H9 (cell line): Measurements from ENCODE around the gene PRLH. TPM values are rescaled to one million over a fixed set of nuclear protein-coding genes. Genes with fewer than 3 reads are reported as not detected.

Source experiments
- DNase-seq: peaks from one replicate; pipeline ENCODE4 v3.0.0-alpha.2; 2017
- H2AFZ ChIP-seq: one replicate; pipeline ENCODE4 v1.6.1; 2013; ENCODE audit warnings: mild to moderate bottlenecking, low read length, control low read depth, moderate library complexity
- H2AK5ac ChIP-seq: 2 replicates; pipeline ENCODE4 v1.6.1; 2013; ENCODE audit warnings: low read length, control low read depth, mixed read lengths; ENCODE audit not compliant: insufficient read length
- H2BK120ac ChIP-seq: one replicate; pipeline ENCODE4 v1.6.1; 2013; ENCODE audit warnings: low read depth, mild to moderate bottlenecking, low read length, control low read depth, inconsistent platforms; ENCODE audit not compliant: poor library complexity, severe bottlenecking
- H2BK12ac ChIP-seq: 2 replicates; pipeline ENCODE4 v1.6.1; 2013; ENCODE audit warnings: low read length, control low read depth, mixed read lengths, low read depth; ENCODE audit not compliant: insufficient read length
- H2BK15ac ChIP-seq: 2 replicates; pipeline ENCODE4 v1.6.1; 2013; ENCODE audit warnings: low read depth, low read length, control low read depth
- H2BK20ac ChIP-seq: one replicate; pipeline ENCODE4 v1.6.1; 2013; ENCODE audit warnings: low read depth, mild to moderate bottlenecking, low read length, control low read depth, inconsistent platforms; ENCODE audit not compliant: poor library complexity, severe bottlenecking
- H2BK5ac ChIP-seq: 2 replicates; pipeline ENCODE4 v1.6.1; 2013; ENCODE audit warnings: low read length, control low read depth, mixed read lengths; ENCODE audit not compliant: insufficient read length
- H3K14ac ChIP-seq: 2 replicates; pipeline ENCODE4 v1.6.1; 2013; ENCODE audit warnings: low read length, control low read depth; ENCODE audit not compliant: insufficient read depth
- H3K18ac ChIP-seq: 2 replicates; pipeline ENCODE4 v1.6.1; 2013; ENCODE audit warnings: low read depth, mild to moderate bottlenecking, mixed read lengths, low read length, control low read depth; ENCODE audit not compliant: insufficient read length
- H3K23ac ChIP-seq: 2 replicates; pipeline ENCODE4 v1.6.1; 2013; ENCODE audit warnings: low read length, control low read depth, mixed read lengths, low read depth; ENCODE audit not compliant: insufficient read length
- H3K23me2 ChIP-seq: 2 replicates; pipeline ENCODE4 v1.6.1; 2013; ENCODE audit warnings: low read depth, mild to moderate bottlenecking, mixed read lengths, low read length, control low read depth; ENCODE audit not compliant: insufficient read length, poor library complexity, severe bottlenecking
- H3K27ac ChIP-seq: 2 replicates; pipeline ENCODE4 v1.5.1; 2013; ENCODE audit warnings: low read length, control low read depth, mixed read lengths, low read depth; ENCODE audit not compliant: insufficient read length
- H3K27me3 ChIP-seq: 2 replicates; pipeline ENCODE4 v1.6.1; 2013; ENCODE audit warnings: low read length, control low read depth, inconsistent platforms; ENCODE audit not compliant: insufficient read depth
- H3K4ac ChIP-seq: 2 replicates; pipeline ENCODE4 v1.6.1; 2013; ENCODE audit warnings: low read depth, mild to moderate bottlenecking, control low read depth, inconsistent platforms, low read length, moderate library complexity
- H3K4me1 ChIP-seq: 2 replicates; pipeline ENCODE4 v1.6.1; 2013; ENCODE audit warnings: low read length, control low read depth, inconsistent platforms; ENCODE audit not compliant: insufficient read depth
- H3K4me2 ChIP-seq: 2 replicates; pipeline ENCODE4 v1.6.1; 2013; ENCODE audit warnings: low read length, control low read depth, mixed read lengths; ENCODE audit not compliant: insufficient read length, insufficient read depth
- H3K56ac ChIP-seq: 2 replicates; pipeline ENCODE4 v1.6.1; 2013; ENCODE audit warnings: low read depth, mild to moderate bottlenecking, mixed read lengths, low read length, control low read depth; ENCODE audit not compliant: insufficient read length
- H3K79me1 ChIP-seq: 2 replicates; pipeline ENCODE4 v1.6.1; 2013; ENCODE audit warnings: low read depth, mild to moderate bottlenecking, moderate library complexity, low read length, control low read depth, inconsistent platforms; ENCODE audit not compliant: insufficient read depth, poor library complexity, severe bottlenecking
- H3K79me2 ChIP-seq: 2 replicates; pipeline ENCODE4 v1.6.1; 2013; ENCODE audit warnings: low read length, control low read depth, inconsistent platforms; ENCODE audit not compliant: insufficient read depth
- H3K9ac ChIP-seq: 2 replicates; pipeline ENCODE4 v1.6.1; 2013; ENCODE audit warnings: low read length, control low read depth, mixed read lengths; ENCODE audit not compliant: insufficient read length; ENCODE audit errors: extremely low read depth
- H3K9me3 ChIP-seq: one replicate; pipeline ENCODE4 v1.6.1; 2013; ENCODE audit warnings: low read depth, low read length, inconsistent platforms; ENCODE audit not compliant: control insufficient read depth
- H3T11ph ChIP-seq: one replicate; pipeline ENCODE4 v1.6.1; 2013; ENCODE audit warnings: mild to moderate bottlenecking, low read length, control low read depth, inconsistent platforms
- H4K20me1 ChIP-seq: one replicate; pipeline ENCODE4 v1.6.1; 2013; ENCODE audit not compliant: control insufficient read depth, insufficient read length, insufficient read depth
- H4K5ac ChIP-seq: 2 replicates; pipeline ENCODE4 v1.6.1; 2013; ENCODE audit warnings: low read depth, mild to moderate bottlenecking, mixed read lengths, low read length, control low read depth; ENCODE audit not compliant: insufficient read length
- H4K8ac ChIP-seq: replicated peaks from 2 replicates; pipeline ENCODE4 v1.6.1; 2013; ENCODE audit warnings: low read length, control low read depth, mixed read lengths, low read depth; ENCODE audit not compliant: insufficient read length
- H4K91ac ChIP-seq: 2 replicates; pipeline ENCODE4 v1.6.1; 2013; ENCODE audit warnings: low read depth, mild to moderate bottlenecking, moderate library complexity, mixed read lengths, low read length, control low read depth; ENCODE audit not compliant: insufficient read length
- H3K27ac Mint-ChIP-seq, 3 experiments: 2 replicates in 2 of 3; 3 replicates in 1 of 3; pipeline ENCODE4 v1.8.0; 2020 to 2021; ENCODE audit warnings: mixed read lengths in 3 of 3, mild to moderate bottlenecking in 1 of 3, moderate library complexity in 1 of 3
- H3K27me3 Mint-ChIP-seq: 2 replicates; pipeline ENCODE4 v1.8.0; 2021; ENCODE audit warnings: low read depth, mild to moderate bottlenecking, moderate library complexity, mixed read lengths
- H3K36me3 Mint-ChIP-seq, 3 experiments: 2 replicates in 2 of 3; 3 replicates in 1 of 3; pipeline ENCODE4 v1.8.0; 2020 to 2021; ENCODE audit warnings: low read depth in 3 of 3, mixed read lengths in 3 of 3; ENCODE audit not compliant: insufficient read depth in 1 of 3
- H3K4me1 Mint-ChIP-seq, 2 experiments: 2 replicates each; pipeline ENCODE4 v1.8.0; 2020; ENCODE audit warnings: mixed read lengths in 2 of 2
- H3K4me3 Mint-ChIP-seq, 2 experiments: 2 replicates in 1 of 2; 3 replicates in 1 of 2; pipeline ENCODE4 v1.8.0; 2020 to 2021; ENCODE audit warnings: mild to moderate bottlenecking in 2 of 2, mixed read lengths in 2 of 2, moderate library complexity in 1 of 2
- H3K9me3 Mint-ChIP-seq, 2 experiments: 2 replicates in 1 of 2; 3 replicates in 1 of 2; pipeline ENCODE4 v1.8.0; 2020; ENCODE audit warnings: mild to moderate bottlenecking in 2 of 2, mixed read lengths in 2 of 2, moderate library complexity in 1 of 2
- CTCF ChIP-seq: fragments of 200-600 bp; sonication (generic); conservative IDR thresholded peaks from 3 replicates; pipeline ENCODE4 v1.8.0; 2021; ENCODE audit warnings: antibody characterized with exemption, mild to moderate bottlenecking
- WGBS: extraction: QIAGEN DNeasy Blood & Tissue Kit; methylation state at CpG from one replicate; pipeline ENCODE4 v1.1.7; 2013; ENCODE audit warnings: missing lambda C conversion rate, low lambda C conversion rate, mixed read lengths; ENCODE audit not compliant: insufficient read length; ENCODE audit errors: extremely low coverage; 5-methylcytosine and 5-hydroxymethylcytosine counted together
- total RNA-seq: library from RNA; stranded (reverse); gene quantifications from 2 replicates; pipeline ENCODE4 v1.2.1, GENCODE V29; 2021

PRLH gene
- total RNA-seq, 1 experiment from 2014 or later = not detected

DNA sequence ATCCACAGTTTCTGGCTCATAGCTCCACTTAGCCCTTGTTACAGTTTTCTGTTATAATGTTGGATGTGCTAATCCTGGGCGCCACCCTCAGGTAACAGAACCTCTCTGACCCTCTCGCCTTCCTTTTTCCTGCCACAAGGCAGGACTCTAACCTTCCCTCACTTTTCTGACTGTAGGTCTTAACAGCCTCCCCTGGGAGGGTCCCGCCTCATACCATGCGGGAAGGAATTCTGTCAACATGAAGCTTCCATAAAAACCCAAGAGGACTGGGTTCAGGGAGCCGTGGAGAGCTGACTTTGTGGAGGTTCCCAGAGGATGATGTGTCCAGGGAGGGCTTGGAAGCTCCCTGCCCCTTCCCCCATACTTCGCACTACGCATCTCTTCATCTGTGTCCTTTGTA is 36.0 kb downstream of the PRLH start:
- H4K20me1 ChIP-seq = no peaks in the 10 kb centered on the region
- peaks cover 15% of the 10 kb centered on the region for H3K27me3 Mint-ChIP-seq
- H3K79me2 ChIP-seq = no peaks in the 10 kb centered on the region
- no peaks in the 10 kb centered on the region for H3K27me3 ChIP-seq
- H3K18ac ChIP-seq = no peak overlapping the region
- H3K4me1 ChIP-seq = peaks cover 5% of the 10 kb centered on the region; the same call in 1 of the 2 replicates
- no peak overlapping the region for H2BK5ac ChIP-seq
- peaks cover 13 to 19% (median 14%) of the 10 kb centered on the region in 3 experiments for H3K36me3 Mint-ChIP-seq
- H4K5ac ChIP-seq = no peak overlapping the region
- no peak overlapping the region for H2BK12ac ChIP-seq
- no peak; the same call in 2 of the 3 replicates for TF ChIP-seq CTCF
- no peak overlapping the region for H2BK120ac ChIP-seq
- no peak overlapping the region for H3T11ph ChIP-seq
- H4K91ac ChIP-seq = no peak overlapping the region
- no peak overlapping the region for H4K8ac ChIP-seq
- no peak overlapping the region for H3K56ac ChIP-seq
- H3K27ac Mint-ChIP-seq = peak overlapping the region in 1 of 3 experiments; percentile 63; a peak in 2 of 7 replicates
- no peak overlapping the region for H3K23ac ChIP-seq
- no peaks in the 10 kb centered on the region for H3K79me1 ChIP-seq
- no peak overlapping the region for H3K14ac ChIP-seq
- H3K23me2 ChIP-seq = no peaks in the 10 kb centered on the region
- H3K4ac ChIP-seq = no peak overlapping the region
- no CpG with 5 or more reads among the region's 7 CpGs for WGBS
- no peak overlapping the region for H2BK15ac ChIP-seq
- no peak overlapping the region for H2AK5ac ChIP-seq
- H3K9me3 ChIP-seq = peaks cover 3% of the 10 kb centered on the region
- H3K4me3 Mint-ChIP-seq = no peak overlapping the region
- H3K4me1 Mint-ChIP-seq = peaks cover 59% of the 10 kb centered on the region in 2 experiments
- peak; percentile 30 for DNase-seq
- H3K9ac ChIP-seq = no peak overlapping the region
- H3K27ac ChIP-seq = no peak overlapping the region
- no peak overlapping the region for H2AFZ ChIP-seq
- H2BK20ac ChIP-seq = no peak overlapping the region
- H3K9me3 Mint-ChIP-seq = peaks cover 23% of the 10 kb centered on the region in 2 experiments
- no peak overlapping the region for H3K4me2 ChIP-seq
